Hepatocyte (in vitro differentiated cells): ENCODE data around the gene IMPACT. TPM values are rescaled to one million over a fixed set of nuclear protein-coding genes. Genes with fewer than 3 reads are reported as not detected.
A peak's percentile ranks its signal among the peaks of the same experiment; 100 is the strongest.

Source experiments
- DNase-seq: peaks from one replicate; pipeline ENCODE4 v3.0.0-alpha.2; 2016; ENCODE audit warnings: low spot score
- H2AFZ ChIP-seq: fragments of 200-600 bp; sonication (generic); 2 replicates; pipeline ENCODE4 v1.6.0; 2016; ENCODE audit warnings: antibody characterized with exemption, mild to moderate bottlenecking
- H3K27ac ChIP-seq: fragments of 200-600 bp; sonication (generic); 2 replicates; pipeline ENCODE4 v1.5.1; 2016; ENCODE audit warnings: mild to moderate bottlenecking
- H3K27me3 ChIP-seq: fragments of 200-600 bp; sonication (generic); 2 replicates; pipeline ENCODE4 v1.6.1; 2016
- H3K36me3 ChIP-seq: fragments of 200-600 bp; sonication (generic); replicated peaks from 2 replicates; pipeline ENCODE4 v1.5.1; 2016; ENCODE audit warnings: low read depth; ENCODE audit not compliant: insufficient read depth
- H3K4me1 ChIP-seq: fragments of 200-600 bp; sonication (generic); 2 replicates; pipeline ENCODE4 v1.5.1; 2016; ENCODE audit warnings: mild to moderate bottlenecking, moderate library complexity; ENCODE audit not compliant: insufficient read depth
- H3K4me2 ChIP-seq: fragments of 200-600 bp; sonication (generic); 2 replicates; pipeline ENCODE4 v1.6.0; 2016
- H3K4me3 ChIP-seq: fragments of 200-600 bp; sonication (generic); 2 replicates; pipeline ENCODE4 v1.5.1; 2016; ENCODE audit warnings: mild to moderate bottlenecking
- H3K79me2 ChIP-seq: fragments of 200-600 bp; sonication (generic); 2 replicates; pipeline ENCODE4 v1.6.0; 2017; ENCODE audit warnings: mild to moderate bottlenecking
- H3K9me2 ChIP-seq: fragments of 200-600 bp; sonication (generic); replicated peaks from 2 replicates; pipeline ENCODE4 v1.6.0; 2017; ENCODE audit warnings: mild to moderate bottlenecking; ENCODE audit not compliant: insufficient read depth
- H3K9me3 ChIP-seq: fragments of 200-600 bp; sonication (generic); 2 replicates; pipeline ENCODE4 v1.5.1; 2016; ENCODE audit warnings: low read depth, mild to moderate bottlenecking
- H4K20me1 ChIP-seq: fragments of 200-600 bp; sonication (generic); 2 replicates; pipeline ENCODE4 v1.6.0; 2016; ENCODE audit warnings: mild to moderate bottlenecking; ENCODE audit not compliant: insufficient read depth, poor library complexity, severe bottlenecking
- CTCF ChIP-seq: fragments of 200-600 bp; sonication (generic); IDR thresholded peaks from 2 replicates; pipeline ENCODE4 v1.5.1; 2016; ENCODE audit warnings: antibody characterized with exemption, mild to moderate bottlenecking; ENCODE audit not compliant: poor library complexity
- EZH2 ChIP-seq: fragments of 200-600 bp; sonication (generic); IDR thresholded peaks from 2 replicates; pipeline ENCODE4 v1.6.1; 2016; ENCODE audit warnings: antibody characterized with exemption, mild to moderate bottlenecking, borderline replicate concordance
- EZH2phosphoT487 ChIP-seq: fragments of 200-600 bp; sonication (generic); IDR thresholded peaks from one replicate; pipeline ENCODE4 v1.6.1; 2018; ENCODE audit warnings: antibody characterized with exemption, mild to moderate bottlenecking, low read depth, moderate library complexity; ENCODE audit not compliant: unreplicated experiment, severe bottlenecking
- WGBS: methylation state at CpG from one replicate; pipeline ENCODE4 v1.1.6; 2016; ENCODE audit warnings: low lambda C conversion rate; ENCODE audit errors: missing lambda C conversion rate; 5-methylcytosine and 5-hydroxymethylcytosine counted together
- polyA plus RNA-seq: library from polyadenylated mRNA; unstranded; fragments of >200 nt; fragmentation: Nextera tagmentation; extraction: Ambion mirVana; gene quantifications from 2 replicates; pipeline ENCODE4 v1.2.1, GENCODE V29; 2016
- total RNA-seq: library from RNA; depleted of rRNA; stranded (reverse); fragments of >200 nt; gene quantifications from 2 replicates; pipeline ENCODE4 v1.2.3, GENCODE V29; 2014

IMPACT gene
- total and polyA plus RNA-seq, 2 experiments from 2014 or later: 21.7 to 36.3 TPM

GRCh38 chr18:24443870-24444269, 17.4 kb downstream of the IMPACT start:
- H4K20me1 ChIP-seq: no peaks in the 10 kb centered on the region
- H3K9me3 ChIP-seq: no peaks in the 10 kb centered on the region
- no peak overlapping the region for H3K4me2 ChIP-seq
- no peaks in the 10 kb centered on the region for H3K36me3 ChIP-seq
- DNase-seq: no peak
- no peak overlapping the region for H3K27ac ChIP-seq
- no peaks in the 10 kb centered on the region for H3K9me2 ChIP-seq
- TF ChIP-seq EZH2 (no peak), CTCF (no peak), EZH2phosphoT487 (no peak)
- no peaks in the 10 kb centered on the region for H3K27me3 ChIP-seq
- H2AFZ ChIP-seq: no peak overlapping the region
- no peak overlapping the region for H3K4me3 ChIP-seq
- no peaks in the 10 kb centered on the region for H3K4me1 ChIP-seq
- WGBS: 95% methylated on average over 2 of the region's 2 CpGs
- H3K79me2 ChIP-seq: no peaks in the 10 kb centered on the region

- no peaks in the 10 kb centered on the region for H4K20me1 ChIP-seq
- no peaks in the 10 kb centered on the region for H3K36me3 ChIP-seq
- H3K79me2 ChIP-seq: no peaks in the 10 kb centered on the region
- no peak for DNase-seq
- no peaks in the 10 kb centered on the region for H3K4me1 ChIP-seq
- H3K27ac ChIP-seq: no peak overlapping the region
- no peak overlapping the region for H2AFZ ChIP-seq
- no peaks in the 10 kb centered on the region for H3K9me2 ChIP-seq
- 95% methylated on average over 1 of the region's 1 CpG for WGBS
- no peak overlapping the region for H3K4me3 ChIP-seq
- H3K27me3 ChIP-seq: no peaks in the 10 kb centered on the region
- TF ChIP-seq EZH2: no peak
- TF ChIP-seq EZH2phosphoT487: no peak
- no peak for TF ChIP-seq CTCF
- no peak overlapping the region for H3K4me2 ChIP-seq
- H3K9me3 ChIP-seq: no peaks in the 10 kb centered on the region
Measured at GRCh38 chr18:24446453-24446852, 20.0 kb downstream of the IMPACT start.

- Histone ChIP-seq H3K79me2 (no peaks in the 10 kb centered on the region), H4K20me1 (no peaks in the 10 kb centered on the region), H3K9me2 (no peaks in the 10 kb centered on the region), H3K4me2 (no peak overlapping the region), H3K27ac (no peak overlapping the region), H3K9me3 (no peaks in the 10 kb centered on the region), H3K4me3 (no peak overlapping the region), H2AFZ (no peak overlapping the region), H3K4me1 (no peaks in the 10 kb centered on the region), H3K27me3 (no peaks in the 10 kb centered on the region), H3K36me3 (no peaks in the 10 kb centered on the region)
- DNase-seq: peak; percentile 27
- 79% methylated on average over 1 of the region's 1 CpG for WGBS
- TF ChIP-seq CTCF (peak; percentile 31), EZH2phosphoT487 (no peak)
Measured at GRCh38 chr18:24446953-24447538, 20.6 kb downstream of the IMPACT start.
